ENCODE results near the gene OR2S2.
"Not testable (repeated sequence)": the region's sequence is repeated elsewhere in the genome, so short reads cannot be mapped to it uniquely, and the experiment has no call there.

- TF ChIP-seq, protein P1, sequence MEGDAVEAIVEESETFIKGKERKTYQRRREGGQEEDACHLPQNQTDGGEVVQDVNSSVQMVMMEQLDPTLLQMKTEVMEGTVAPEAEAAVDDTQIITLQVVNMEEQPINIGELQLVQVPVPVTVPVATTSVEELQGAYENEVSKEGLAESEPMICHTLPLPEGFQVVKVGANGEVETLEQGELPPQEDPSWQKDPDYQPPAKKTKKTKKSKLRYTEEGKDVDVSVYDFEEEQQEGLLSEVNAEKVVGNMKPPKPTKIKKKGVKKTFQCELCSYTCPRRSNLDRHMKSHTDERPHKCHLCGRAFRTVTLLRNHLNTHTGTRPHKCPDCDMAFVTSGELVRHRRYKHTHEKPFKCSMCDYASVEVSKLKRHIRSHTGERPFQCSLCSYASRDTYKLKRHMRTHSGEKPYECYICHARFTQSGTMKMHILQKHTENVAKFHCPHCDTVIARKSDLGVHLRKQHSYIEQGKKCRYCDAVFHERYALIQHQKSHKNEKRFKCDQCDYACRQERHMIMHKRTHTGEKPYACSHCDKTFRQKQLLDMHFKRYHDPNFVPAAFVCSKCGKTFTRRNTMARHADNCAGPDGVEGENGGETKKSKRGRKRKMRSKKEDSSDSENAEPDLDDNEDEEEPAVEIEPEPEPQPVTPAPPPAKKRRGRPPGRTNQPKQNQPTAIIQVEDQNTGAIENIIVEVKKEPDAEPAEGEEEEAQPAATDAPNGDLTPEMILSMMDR (IDR thresholded peaks at IDR 0.05), result not testable (repeated sequence)
- not testable (repeated sequence) for TF ChIP-seq POLR2A, POLR2AphosphoS5 (IDR thresholded peaks at IDR 0.05)
Measured at GRCh38 chr9:35934069-35934468, 23.9 kb downstream of the OR2S2 start.
